SK-N-SH (cell line): ENCODE data around the gene SLC25A38. TPM values are rescaled to one million over a fixed set of nuclear protein-coding genes. Genes with fewer than 3 reads are reported as not detected.

Experiments
- CTCF ChIA-PET: fragments of 300-600, 350-600 bp; formaldehyde crosslinking; extraction: SDS; loops from one replicate; lab custom pipeline; 2021; lab: Yijun Ruan, JAX
- POLR2A ChIA-PET: fragments of 350-600 bp; sonication (Branson Sonifier 250); formaldehyde crosslinking; extraction: SDS; loops from one replicate; lab custom pipeline; 2020; ENCODE audit warnings: antibody characterized with exemption, inconsistent platforms; lab: Yijun Ruan, JAX
- DNase-seq: peaks from one replicate; pipeline ENCODE4 v3.0.0; 2012
- H2AFZ ChIP-seq: fragments of 200-600 bp; sonication (generic); 2 replicates; pipeline ENCODE4 v1.8.1; 2016; ENCODE audit warnings: antibody characterized with exemption, mild to moderate bottlenecking, low read depth
- H3F3A ChIP-seq: fragments of 200-600 bp; sonication (generic); replicated peaks from 2 replicates; pipeline ENCODE3; 2016; ENCODE audit warnings: antibody characterized with exemption, mild to moderate bottlenecking; ENCODE audit not compliant: insufficient read depth
- H3K27ac ChIP-seq, 2 experiments: fragments of 200-500 bp in 1 of 2; fragments of 200-600 bp in 1 of 2; sonication (Bioruptor generic) in 1 of 2; sonication (generic), shearing (Covaris generic) in 1 of 2; 2 replicates each; pipeline versions ENCODE4 v1.5.1 to v1.6.1; 2014 to 2016; ENCODE audit warnings: low read depth in 2 of 2, inconsistent platforms in 1 of 2, low read length in 1 of 2, mild to moderate bottlenecking in 1 of 2, mixed read lengths in 1 of 2
- H3K27me3 ChIP-seq: fragments of 200-600 bp; sonication (generic), shearing (Covaris generic); 2 replicates; pipeline ENCODE4 v1.6.1; 2016; ENCODE audit warnings: mixed run types; ENCODE audit not compliant: insufficient read depth
- H3K36me3 ChIP-seq, 2 experiments: fragments of 200-500 bp in 1 of 2; fragments of 200-600 bp in 1 of 2; sonication (Bioruptor generic) in 1 of 2; sonication (generic) in 1 of 2; replicated peaks in 1 of 2; 2 replicates each; pipeline versions ENCODE3 to v1.5.1; 2014 to 2016; ENCODE audit warnings: low read length in 1 of 2, mild to moderate bottlenecking in 1 of 2; ENCODE audit not compliant: insufficient read depth in 2 of 2, control insufficient read depth in 1 of 2
- H3K4me1 ChIP-seq, 2 experiments: fragments of 200-500 bp in 1 of 2; fragments of 200-600 bp in 1 of 2; sonication (Bioruptor generic) in 1 of 2; sonication (generic), shearing (Covaris generic) in 1 of 2; 2 replicates each; pipeline versions ENCODE4 v1.5.1 to v1.6.1; 2014 to 2016; ENCODE audit warnings: low read depth in 1 of 2, low read length in 1 of 2, mixed run types in 1 of 2; ENCODE audit not compliant: insufficient read depth in 2 of 2, control insufficient read depth in 1 of 2
- H3K4me2 ChIP-seq: fragments of 200-600 bp; sonication (generic), shearing (Covaris generic); 2 replicates; pipeline ENCODE4 v1.6.1; 2017; ENCODE audit warnings: mixed run types
- H3K4me3 ChIP-seq, 2 experiments: fragments of 200-500 bp in 1 of 2; fragments of 200-600 bp in 1 of 2; sonication (Bioruptor generic) in 1 of 2; sonication (generic), shearing (Covaris generic) in 1 of 2; 2 replicates each; pipeline versions ENCODE4 v1.5.1 to v1.8.1; 2014 to 2016; ENCODE audit warnings: low read depth in 2 of 2, inconsistent platforms in 1 of 2, low read length in 1 of 2, mild to moderate bottlenecking in 1 of 2, mixed read lengths in 1 of 2, moderate library complexity in 1 of 2
- H3K79me2 ChIP-seq: fragments of 200-600 bp; sonication (generic); 2 replicates; pipeline ENCODE4 v1.8.1; 2017; ENCODE audit warnings: mild to moderate bottlenecking; ENCODE audit not compliant: insufficient read depth
- H3K9ac ChIP-seq: fragments of 200-600 bp; sonication (generic); 2 replicates; pipeline ENCODE4 v1.6.1; 2017; ENCODE audit warnings: mixed run types
- H3K9me2 ChIP-seq: fragments of 200-600 bp; sonication (generic); 2 replicates; pipeline ENCODE4 v1.6.1; 2017; ENCODE audit warnings: mixed run types
- H3K9me3 ChIP-seq: fragments of 200-600 bp; sonication (generic); 2 replicates; pipeline ENCODE4 v1.6.1; 2017; ENCODE audit warnings: mixed run types, mild to moderate bottlenecking, moderate library complexity
- H4K20me1 ChIP-seq: fragments of 200-600 bp; sonication (generic); 2 replicates; pipeline ENCODE4 v1.6.1; 2017; ENCODE audit warnings: mild to moderate bottlenecking, mixed run types; ENCODE audit not compliant: insufficient read depth
- CHD2 ChIP-seq: fragments of 150-350 bp; IDR thresholded peaks from 2 replicates; pipeline ENCODE4 v1.6.1; 2018; ENCODE audit warnings: low read length; ENCODE audit not compliant: partially characterized antibody
- EP300 ChIP-seq, 2 experiments: IDR thresholded peaks; 2 replicates each; pipeline versions ENCODE4 v1.4.0 to v1.6.1; 2012; ENCODE audit warnings: borderline replicate concordance in 1 of 2, low read depth in 1 of 2, low read length in 1 of 2
- EZH2phosphoT487 ChIP-seq: fragments of 200-600 bp; sonication (generic); IDR thresholded peaks from 2 replicates; pipeline ENCODE4 v1.6.1; 2017; ENCODE audit warnings: low read depth, mixed run types, mild to moderate bottlenecking, antibody characterized with exemption, moderate library complexity, borderline replicate concordance
- FOSL2 ChIP-seq: IDR thresholded peaks from 2 replicates; pipeline ENCODE4 v1.4.0; 2012; ENCODE audit warnings: low read depth, mild to moderate bottlenecking, moderate library complexity, borderline replicate concordance
- GABPA ChIP-seq: IDR thresholded peaks from 2 replicates; pipeline ENCODE4 v1.4.0; 2012; ENCODE audit warnings: low read depth, mild to moderate bottlenecking
- GATA2 ChIP-seq: sonication (generic); formaldehyde crosslinking; IDR thresholded peaks from 2 replicates; pipeline ENCODE4 v1.5.0; 2020; ENCODE audit warnings: mild to moderate bottlenecking, missing genetic modification reagents
- MAX ChIP-seq: IDR thresholded peaks from 2 replicates; pipeline ENCODE4 v1.4.0; 2012; ENCODE audit warnings: low read depth
- MEF2A ChIP-seq: IDR thresholded peaks from 2 replicates; pipeline ENCODE4 v1.4.0; 2012; ENCODE audit warnings: low read depth, borderline replicate concordance
- RAD21 ChIP-seq: IDR thresholded peaks from 2 replicates; pipeline ENCODE4 v1.6.1; 2012; ENCODE audit warnings: mild to moderate bottlenecking, low read length
- REST ChIP-seq: IDR thresholded peaks from 2 replicates; pipeline ENCODE4 v1.6.1; 2012; ENCODE audit warnings: mild to moderate bottlenecking, low read depth, low read length, moderate library complexity
- SMC3 ChIP-seq: IDR thresholded peaks from 2 replicates; pipeline ENCODE4 v1.6.1; 2012; ENCODE audit warnings: low read depth, low read length, improper control_type of control experiment
- TAF1 ChIP-seq: IDR thresholded peaks from 2 replicates; pipeline ENCODE4 v1.6.1; 2012; ENCODE audit warnings: low read depth, mild to moderate bottlenecking, low read length, moderate library complexity, borderline replicate concordance
- USF1 ChIP-seq: IDR thresholded peaks from 2 replicates; pipeline ENCODE4 v1.4.0; 2012; ENCODE audit warnings: low read depth, borderline replicate concordance
- WGBS: methylation state at CpG from one replicate; pipeline ENCODE4 v1.1.6; 2017; ENCODE audit warnings: low lambda C conversion rate; 5-methylcytosine and 5-hydroxymethylcytosine counted together
- polyA plus RNA-seq, 3 experiments: library from polyadenylated mRNA; depleted of rRNA; stranded (reverse); fragments of >200 nt; gene quantifications; 2 replicates each; pipeline ENCODE4 v1.2.3, GENCODE V29; 2012
- TF ChIP-seq, protein P1 (sequence below): IDR thresholded peaks from 2 replicates; pipeline ENCODE4; 2012
- TF ChIP-seq, protein P2 (sequence below): fragments of 150-350 bp; IDR thresholded peaks from 2 replicates; pipeline ENCODE4 v1.6.1; 2017; ENCODE audit warnings: antibody characterized with exemption, low read length, low read depth, borderline replicate concordance

Gene SLC25A38
- polyA plus RNA-seq, 1 of the 3 experiments (the other 2 are of a cell fraction) = 34.9 TPM

DNA sequence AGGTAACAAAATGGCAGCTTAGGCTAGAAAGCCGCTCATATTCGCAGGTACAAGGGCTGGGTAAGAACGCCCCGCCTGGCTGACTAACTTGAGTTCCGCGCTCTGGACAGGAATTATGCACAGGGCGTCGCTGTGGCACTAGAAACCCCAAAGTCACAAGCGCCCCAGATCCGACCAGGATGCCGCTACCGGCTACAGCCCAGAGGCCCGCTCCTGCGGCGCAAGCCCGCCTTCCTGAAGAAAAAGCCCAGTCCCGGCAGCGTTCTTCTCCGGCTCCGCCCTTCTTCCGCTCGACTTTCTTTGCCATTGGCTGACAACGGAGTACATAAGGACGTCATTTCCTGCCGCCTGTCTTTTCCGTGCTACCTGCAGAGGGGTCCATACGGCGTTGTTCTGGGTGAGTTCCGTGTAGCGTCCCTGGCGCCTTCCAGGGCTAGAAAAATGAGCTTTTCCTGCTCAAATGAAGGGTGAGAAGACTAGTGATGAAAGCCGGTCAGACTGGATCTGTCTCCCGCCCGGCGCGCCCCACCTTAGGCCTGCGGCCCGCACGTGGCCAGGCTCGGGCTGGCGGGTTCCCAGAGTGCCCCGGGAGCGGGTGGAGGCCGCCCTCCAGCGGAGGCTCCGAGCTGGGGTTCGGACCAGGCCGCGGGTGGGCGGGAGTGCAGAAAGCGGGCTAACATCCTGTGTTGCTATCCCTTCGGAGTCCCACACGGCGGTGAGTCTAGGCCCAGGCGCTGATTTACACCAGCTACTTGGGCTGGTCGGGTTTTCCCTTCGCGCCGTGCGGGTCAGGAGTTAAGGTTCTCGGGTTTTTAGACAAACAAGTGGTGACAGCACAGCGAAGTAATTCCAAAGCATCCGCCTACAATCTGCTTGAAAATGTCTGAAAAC, 23.4 kb downstream of the SLC25A38 start, which contains the start of gene RPSA (continued):
- TF ChIP-seq CHD2 (peak; percentile 18), USF1 (peak; percentile 68; the same call in 1 of the 2 replicates), TAF1 (peak; percentile 98), GATA2 (CRISPR knock-in tag) (no peak), GABPA (peak; percentile 87), REST (no peak; the same call in 1 of the 2 replicates), FOSL2 (no peak)

DNA sequence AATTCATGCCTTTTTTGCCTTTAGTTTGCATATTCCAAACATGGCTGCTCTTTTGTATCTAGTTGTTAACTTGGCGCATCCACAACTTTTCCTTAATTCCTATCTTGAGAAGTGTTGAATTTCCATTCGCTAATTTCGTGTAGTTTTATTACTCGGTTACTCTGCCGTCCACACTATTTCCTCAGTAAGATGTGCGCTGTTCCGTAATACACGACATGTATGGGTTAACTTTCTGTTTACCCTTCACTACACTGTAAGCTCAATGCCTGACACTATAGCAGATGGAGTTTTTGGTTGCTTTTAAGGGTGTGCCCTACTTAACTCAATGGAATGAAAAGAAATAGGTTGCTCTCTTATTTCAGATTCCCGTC, 24.1 kb downstream of the SLC25A38 start:
- DNase-seq = no peak
- Histone ChIP-seq H3K9me2 (no peaks in the 10 kb centered on the region), H2AFZ (no peak overlapping the region), H3K9ac (peak overlapping the region; percentile 89), H3K4me1 (peaks cover 9 to 25% of the 10 kb centered on the region in 2 experiments), H3K27ac (peak overlapping the region; percentile 73 to 90), H4K20me1 (peaks cover 46% of the 10 kb centered on the region), H3K4me2 (peak overlapping the region; percentile 76), H3K79me2 (peaks cover 50% of the 10 kb centered on the region), H3K27me3 (no peaks in the 10 kb centered on the region), H3K36me3 (peaks cover 43 to 48% of the 10 kb centered on the region in 2 experiments), H3F3A (peaks cover 55% of the 10 kb centered on the region), H3K9me3 (no peaks in the 10 kb centered on the region), H3K4me3 (peak overlapping the region; percentile 73 to 88)
- POLR2A ChIA-PET = interaction anchor here (0.7 to 2.5 kb wide), 6 partner anchors 10 to 29 kb away, joined by 3 to 11 read pairs (median 4); no protein-coding TSS in a partner anchor
- TF ChIP-seq RAD21 (no peak), USF1 (no peak), EP300 (IDR thresholded peaks at IDR 0.05; ENCODE audit: borderline replicate concordance in 1 of 2, low read depth in 1 of 2, low read length in 1 of 2) (no peak), REST (no peak), MEF2A (no peak), SMC3 (no peak), MAX (no peak), TAF1 (no peak), EZH2phosphoT487 (no peak)
- TF ChIP-seq, protein P1, sequence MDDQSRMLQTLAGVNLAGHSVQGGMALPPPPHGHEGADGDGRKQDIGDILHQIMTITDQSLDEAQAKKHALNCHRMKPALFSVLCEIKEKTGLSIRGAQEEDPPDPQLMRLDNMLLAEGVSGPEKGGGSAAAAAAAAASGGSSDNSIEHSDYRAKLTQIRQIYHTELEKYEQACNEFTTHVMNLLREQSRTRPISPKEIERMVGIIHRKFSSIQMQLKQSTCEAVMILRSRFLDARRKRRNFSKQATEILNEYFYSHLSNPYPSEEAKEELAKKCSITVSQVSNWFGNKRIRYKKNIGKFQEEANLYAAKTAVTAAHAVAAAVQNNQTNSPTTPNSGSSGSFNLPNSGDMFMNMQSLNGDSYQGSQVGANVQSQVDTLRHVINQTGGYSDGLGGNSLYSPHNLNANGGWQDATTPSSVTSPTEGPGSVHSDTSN = no peak
- TF ChIP-seq, protein P2, sequence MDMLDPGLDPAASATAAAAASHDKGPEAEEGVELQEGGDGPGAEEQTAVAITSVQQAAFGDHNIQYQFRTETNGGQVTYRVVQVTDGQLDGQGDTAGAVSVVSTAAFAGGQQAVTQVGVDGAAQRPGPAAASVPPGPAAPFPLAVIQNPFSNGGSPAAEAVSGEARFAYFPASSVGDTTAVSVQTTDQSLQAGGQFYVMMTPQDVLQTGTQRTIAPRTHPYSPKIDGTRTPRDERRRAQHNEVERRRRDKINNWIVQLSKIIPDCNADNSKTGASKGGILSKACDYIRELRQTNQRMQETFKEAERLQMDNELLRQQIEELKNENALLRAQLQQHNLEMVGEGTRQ = no peak
- CTCF ChIA-PET = interaction anchor here (1.0 to 2.2 kb wide), 9 partner anchors 9 to 217 kb away, joined by 3 to 10 read pairs (median 4); no protein-coding TSS in a partner anchor
- WGBS = 2% methylated on average over 9 of the region's 9 CpGs
